Right lobe of liver (tissue), 4 donors: ENCODE results near the gene CCDC170.

Source experiments
- POLR2A ChIP-seq: fragments of 450-650 bp; IDR thresholded peaks from one replicate; pipeline ENCODE4 v1.6.1; 2017; ENCODE audit warnings: antibody characterized with exemption, mild to moderate bottlenecking
- TF ChIP-seq, protein P1 (sequence below), 4 donors: fragments of 200-600 bp in 3 of 4; fragments of 450-650 bp in 1 of 4; IDR thresholded peaks; one replicate each; pipeline versions ENCODE4 v1.5.1 to v1.8.0; 2016 to 2022; ENCODE audit warnings: antibody characterized with exemption in 4 of 4, mild to moderate bottlenecking in 2 of 4
- donor health status: DM: no; HTN: no; CAD: no.
- donor health status: DM: no; HTN: no; CAD: no.
- donor health status: DM: no; HTN: yes; CAD: no.

DNA sequence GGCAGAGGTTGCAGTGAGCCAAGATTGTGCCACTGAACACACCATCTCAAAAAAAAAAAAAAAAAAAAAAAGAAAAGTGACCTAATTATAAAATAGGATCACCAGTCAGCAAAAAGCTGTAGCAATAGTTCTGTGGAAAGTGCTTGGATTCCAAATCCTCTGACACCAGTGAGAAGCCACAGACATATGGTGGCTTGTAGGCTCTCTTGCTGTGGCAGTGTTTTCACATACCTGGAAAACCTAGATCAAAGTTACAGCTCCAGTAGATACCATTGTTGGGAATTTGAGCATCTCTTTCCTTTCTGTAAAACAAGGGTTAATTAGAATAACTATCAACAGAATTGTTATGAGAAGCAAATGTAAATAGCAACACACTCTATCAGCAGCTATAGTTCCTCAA lies 4.1 kb downstream of the CCDC170 start:
- TF ChIP-seq, protein P1, sequence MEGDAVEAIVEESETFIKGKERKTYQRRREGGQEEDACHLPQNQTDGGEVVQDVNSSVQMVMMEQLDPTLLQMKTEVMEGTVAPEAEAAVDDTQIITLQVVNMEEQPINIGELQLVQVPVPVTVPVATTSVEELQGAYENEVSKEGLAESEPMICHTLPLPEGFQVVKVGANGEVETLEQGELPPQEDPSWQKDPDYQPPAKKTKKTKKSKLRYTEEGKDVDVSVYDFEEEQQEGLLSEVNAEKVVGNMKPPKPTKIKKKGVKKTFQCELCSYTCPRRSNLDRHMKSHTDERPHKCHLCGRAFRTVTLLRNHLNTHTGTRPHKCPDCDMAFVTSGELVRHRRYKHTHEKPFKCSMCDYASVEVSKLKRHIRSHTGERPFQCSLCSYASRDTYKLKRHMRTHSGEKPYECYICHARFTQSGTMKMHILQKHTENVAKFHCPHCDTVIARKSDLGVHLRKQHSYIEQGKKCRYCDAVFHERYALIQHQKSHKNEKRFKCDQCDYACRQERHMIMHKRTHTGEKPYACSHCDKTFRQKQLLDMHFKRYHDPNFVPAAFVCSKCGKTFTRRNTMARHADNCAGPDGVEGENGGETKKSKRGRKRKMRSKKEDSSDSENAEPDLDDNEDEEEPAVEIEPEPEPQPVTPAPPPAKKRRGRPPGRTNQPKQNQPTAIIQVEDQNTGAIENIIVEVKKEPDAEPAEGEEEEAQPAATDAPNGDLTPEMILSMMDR (IDR thresholded peaks at IDR 0.05), result no peak
- no peak for TF ChIP-seq POLR2A
